Common myeloid progenitor, CD34-positive (primary cell): Measurements from ENCODE around the gene SFT2D3.
A peak's percentile ranks its signal among the peaks of the same experiment; 100 is the strongest.

ENCODE experiments used
- CTCF ChIA-PET: fragments of 350-600 bp; sonication (Branson Sonifier 250); formaldehyde crosslinking; loops from one replicate; lab custom pipeline; 2021; ENCODE audit warnings: antibody characterized with exemption; lab: Charles Lee
- POLR2A ChIA-PET: fragments of 350-600 bp; sonication (Branson Sonifier 250); formaldehyde crosslinking; loops from one replicate; lab custom pipeline; 2021; ENCODE audit warnings: antibody characterized with exemption; lab: Charles Lee
- DNase-seq, 3 donors: peaks; one replicate each; pipeline versions ENCODE4 v3.0.0 to v3.0.0-alpha.2; 2013
- H3K27ac ChIP-seq, 2 experiments: 1 replicate in 1 of 2; 2 replicates in 1 of 2; pipeline ENCODE4 v1.7.0; 2013; ENCODE audit warnings: inconsistent platforms in 2 of 2, low read length in 2 of 2, mild to moderate bottlenecking in 2 of 2, low read depth in 1 of 2, moderate library complexity in 1 of 2; ENCODE audit not compliant: severe bottlenecking in 2 of 2, insufficient read depth in 1 of 2, poor library complexity in 1 of 2
- H3K27me3 ChIP-seq, 5 experiments: replicated peaks in 2 of 5; 1 replicate in 3 of 5; 2 replicates in 2 of 5; pipeline versions ENCODE4 v1.6.1 to v1.7.0; 2013; ENCODE audit warnings: low read length in 4 of 5, mild to moderate bottlenecking in 2 of 5, moderate library complexity in 2 of 5, inconsistent platforms in 1 of 5; ENCODE audit not compliant: insufficient read depth in 5 of 5, control insufficient read depth in 4 of 5
- H3K36me3 ChIP-seq, 4 experiments: 1 replicate in 2 of 4; 2 replicates in 2 of 4; pipeline versions ENCODE4 v1.6.1 to v1.7.0; 2013; ENCODE audit warnings: low read length in 3 of 4, control low read depth in 1 of 4, mild to moderate bottlenecking in 1 of 4; ENCODE audit not compliant: control insufficient read depth in 4 of 4, insufficient read depth in 4 of 4
- H3K4me1 ChIP-seq, 4 experiments: 1 replicate in 3 of 4; 2 replicates in 1 of 4; pipeline versions ENCODE4 v1.6.1 to v1.7.1; 2013; ENCODE audit warnings: low read length in 3 of 4, mild to moderate bottlenecking in 3 of 4, control low read depth in 1 of 4, inconsistent platforms in 1 of 4, moderate library complexity in 1 of 4; ENCODE audit not compliant: control insufficient read depth in 4 of 4, insufficient read depth in 4 of 4; ENCODE audit errors: control extremely low read depth in 1 of 4
- H3K4me3 ChIP-seq, 7 experiments: 1 replicate in 4 of 7; 2 replicates in 3 of 7; pipeline versions ENCODE4 v1.5.1 to v1.7.0; 2013; ENCODE audit warnings: mild to moderate bottlenecking in 7 of 7, low read length in 6 of 7, moderate library complexity in 6 of 7, inconsistent platforms in 2 of 7, low read depth in 2 of 7, control low read depth in 1 of 7; ENCODE audit not compliant: insufficient read depth in 4 of 7, control insufficient read depth in 1 of 7; ENCODE audit errors: extremely low read depth in 1 of 7
- H3K9me3 ChIP-seq, 5 experiments: 1 replicate in 4 of 5; 2 replicates in 1 of 5; pipeline versions ENCODE4 v1.6.1 to v1.7.1; 2013; ENCODE audit warnings: low read length in 4 of 5, mild to moderate bottlenecking in 2 of 5, inconsistent platforms in 1 of 5, low read depth in 1 of 5, moderate library complexity in 1 of 5; ENCODE audit not compliant: control insufficient read depth in 4 of 5, insufficient read depth in 2 of 5; ENCODE audit errors: control extremely low read depth in 1 of 5
- WGBS: methylation state at CpG from one replicate; pipeline ENCODE4 v1.1.5; 2013; ENCODE audit not compliant: insufficient coverage; 5-methylcytosine and 5-hydroxymethylcytosine counted together

SFT2D3 gene

GRCh38 chr2:127702395-127703009 lies 1.2 kb downstream of the SFT2D3 start:
- Histone ChIP-seq H3K27me3 (no peaks in the 10 kb centered on the region), H3K9me3 (no peaks in the 10 kb centered on the region), H3K27ac (peak overlapping the region in 1 of 2 experiments; percentile 91), H3K4me3 (peak overlapping the region in 6 of 7 experiments; percentile 71 to 90 (median 81)), H3K36me3 (peaks cover 1 to 39% (median 10%) of the 10 kb centered on the region in 4 experiments), H3K4me1 (peaks cover 14 to 29% (median 24%) of the 10 kb centered on the region in 4 experiments)
- no peak for DNase-seq
- 87% methylated on average over 13 of the region's 19 CpGs for WGBS
- ChIA-PET CTCF (interaction anchor here (0.6 to 2.8 kb wide), 7 partner anchors 12 to 117 kb away, joined by 3 to 8 read pairs (median 3); no protein-coding TSS in a partner anchor), POLR2A (interaction anchor here (0.6 kb wide), 2 partner anchors 10 to 109 kb away, joined by 3 read pairs; partner anchors contain the start of gene WDR33)

DNA sequence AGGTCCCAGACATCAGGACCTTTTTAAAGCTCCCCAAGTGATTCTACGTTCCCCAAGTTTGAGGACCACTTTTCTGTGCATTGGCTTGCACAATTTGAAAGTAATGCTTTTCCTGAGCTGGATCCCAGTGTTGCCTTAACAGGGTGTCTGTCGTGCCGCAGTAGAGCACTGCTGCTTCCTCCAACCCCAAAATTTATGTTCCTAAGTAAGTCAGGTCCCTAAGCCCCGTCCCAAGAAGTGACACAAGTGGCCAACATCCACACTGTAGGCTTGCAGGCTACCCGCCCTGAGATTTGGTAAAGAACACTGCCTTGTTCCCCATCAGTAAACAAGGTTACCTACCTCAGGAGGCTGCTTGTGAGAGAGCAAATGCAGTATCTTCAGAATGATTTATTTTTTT lies 2.0 kb downstream of the SFT2D3 start:
- H3K27ac ChIP-seq: no peak overlapping the region
- H3K9me3 ChIP-seq: no peaks in the 10 kb centered on the region
- no peaks in the 10 kb centered on the region for H3K27me3 ChIP-seq
- peak overlapping the region in 2 of 7 experiments; percentile 3 to 24 for H3K4me3 ChIP-seq
- peaks cover 14 to 29% (median 24%) of the 10 kb centered on the region in 4 experiments for H3K4me1 ChIP-seq
- 100% methylated on average over 5 of the region's 5 CpGs for WGBS
- CTCF ChIA-PET: interaction anchor here (1.4 to 2.0 kb wide), 2 partner anchors 11 to 53 kb away, joined by 6 read pairs; no protein-coding TSS in a partner anchor
- POLR2A ChIA-PET: no interaction called here
- H3K36me3 ChIP-seq: peaks cover 5 to 47% (median 15%) of the 10 kb centered on the region in 4 experiments
- no peak for DNase-seq

DNA sequence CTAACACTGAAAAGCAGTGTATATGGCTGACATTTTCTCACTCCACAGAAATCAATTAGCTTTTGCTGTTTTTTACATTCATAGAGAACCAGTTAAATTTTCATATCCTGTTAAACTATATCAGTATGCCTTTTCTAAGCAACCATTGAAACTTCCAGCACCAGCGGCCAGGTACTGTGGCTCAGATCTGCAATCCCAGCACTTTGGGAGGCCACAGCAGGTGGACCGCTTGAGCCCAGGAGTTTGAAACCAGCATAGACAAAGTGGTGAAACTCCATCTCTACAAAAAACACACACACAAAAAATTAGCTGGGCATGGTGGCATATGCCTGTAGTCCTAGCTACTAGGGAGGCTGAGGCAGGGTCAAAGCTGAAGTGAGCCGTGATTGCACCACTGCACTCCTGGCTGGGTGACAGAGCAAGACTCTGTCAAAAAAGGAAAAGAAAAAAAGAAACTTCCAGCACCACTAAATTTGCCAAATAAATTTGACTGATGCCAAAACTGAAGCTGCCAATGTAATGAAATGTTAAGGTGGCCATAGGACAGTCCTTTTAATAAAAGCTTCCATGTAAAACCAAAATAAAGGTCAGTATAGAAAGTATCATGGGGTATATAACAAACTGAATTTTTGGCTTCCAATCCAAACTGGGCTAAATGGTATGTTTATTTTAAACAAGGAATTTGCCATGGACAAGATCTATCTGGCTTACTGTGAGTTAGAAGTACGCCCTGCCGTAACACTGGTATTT lies 3.5 kb downstream of the SFT2D3 start:
- Histone ChIP-seq H3K4me1 (peaks cover 14 to 29% (median 24%) of the 10 kb centered on the region in 4 experiments), H3K9me3 (no peaks in the 10 kb centered on the region), H3K27me3 (no peaks in the 10 kb centered on the region), H3K36me3 (peaks cover 8 to 62% (median 27%) of the 10 kb centered on the region in 4 experiments), H3K27ac (no peak overlapping the region), H3K4me3 (no peak overlapping the region)
- WGBS: 96% methylated on average over 2 of the region's 5 CpGs
- DNase-seq: no peak
- ChIA-PET CTCF (interaction anchor here (0.7 to 2.0 kb wide), 4 partner anchors 14 to 113 kb away, joined by 3 to 6 read pairs (median 4); no protein-coding TSS in a partner anchor), POLR2A (no interaction called here)

GRCh38 chr2:127705391-127706065 lies 4.2 kb downstream of the SFT2D3 start:
- ChIA-PET POLR2A (no interaction called here), CTCF (interaction anchor here (0.7 to 2.0 kb wide), 3 partner anchors 13 to 113 kb away, joined by 3 to 6 read pairs (median 3); no protein-coding TSS in a partner anchor)
- Histone ChIP-seq H3K4me3 (no peak overlapping the region), H3K27ac (no peak overlapping the region), H3K27me3 (no peaks in the 10 kb centered on the region), H3K9me3 (no peaks in the 10 kb centered on the region), H3K36me3 (peaks cover 10 to 69% (median 32%) of the 10 kb centered on the region in 4 experiments), H3K4me1 (peaks cover 14 to 25% (median 21%) of the 10 kb centered on the region in 4 experiments)
- DNase-seq: no peak
- 100% methylated on average over 4 of the region's 5 CpGs for WGBS

GRCh38 chr2:127706215-127706990 lies 5.1 kb downstream of the SFT2D3 start:
- CTCF ChIA-PET: interaction anchor here (1.0 kb wide), 1 partner anchor 12 kb away, joined by 3 read pairs; no protein-coding TSS in a partner anchor
- WGBS: over 99% methylated on average over 13 of the region's 14 CpGs
- Histone ChIP-seq H3K4me1 (peaks cover 12 to 20% (median 16%) of the 10 kb centered on the region in 4 experiments), H3K4me3 (no peak overlapping the region), H3K36me3 (peaks cover 14 to 69% (median 35%) of the 10 kb centered on the region in 4 experiments), H3K27me3 (no peaks in the 10 kb centered on the region), H3K27ac (no peak overlapping the region), H3K9me3 (no peaks in the 10 kb centered on the region)
- DNase-seq: no peak
- POLR2A ChIA-PET: no interaction called here

- no peak overlapping the region for H3K4me3 ChIP-seq
- CTCF ChIA-PET: interaction anchor here (0.6 kb wide), 1 partner anchor 10 kb away, joined by 3 read pairs; no protein-coding TSS in a partner anchor
- peaks cover 4 to 10% (median 6%) of the 10 kb centered on the region in 4 experiments for H3K4me1 ChIP-seq
- whole genome bisulfite sequencing: over 99% methylated on average over 8 of the region's 9 CpGs
- peaks cover 14 to 65% (median 35%) of the 10 kb centered on the region in 4 experiments for H3K36me3 ChIP-seq
- POLR2A ChIA-PET: no interaction called here
- H3K9me3 ChIP-seq: no peaks in the 10 kb centered on the region
- DNase-seq: no peak
- no peak overlapping the region for H3K27ac ChIP-seq
- no peaks in the 10 kb centered on the region for H3K27me3 ChIP-seq
These were observed 6.8 kb downstream of the SFT2D3 start for GRCh38 chr2:127707890-127708648.
